Measurements from ENCODE around the gene GATAD2A.

Gene GATAD2A

DNA sequence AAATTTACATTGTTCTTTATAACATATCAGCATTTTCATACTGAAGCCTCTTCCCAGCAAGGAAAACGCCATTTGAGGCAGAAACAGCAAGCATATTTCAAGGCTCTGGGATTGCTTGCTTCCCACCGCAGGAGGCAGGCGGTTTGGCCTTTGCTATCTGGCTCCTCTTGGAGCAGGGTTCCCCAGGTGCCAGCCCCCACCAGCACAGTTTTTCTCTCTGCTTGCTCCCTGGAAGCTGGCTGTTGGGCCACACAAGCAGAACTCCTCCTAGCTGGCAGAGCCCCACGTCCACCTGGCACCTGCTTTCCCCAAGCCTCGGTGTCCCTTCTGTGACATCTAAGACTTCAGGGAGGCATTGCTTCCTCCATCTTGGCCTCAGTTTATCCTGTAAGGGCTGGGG is 16.7 kb downstream of the GATAD2A start:
- FAIRE-seq: no peak

DNA sequence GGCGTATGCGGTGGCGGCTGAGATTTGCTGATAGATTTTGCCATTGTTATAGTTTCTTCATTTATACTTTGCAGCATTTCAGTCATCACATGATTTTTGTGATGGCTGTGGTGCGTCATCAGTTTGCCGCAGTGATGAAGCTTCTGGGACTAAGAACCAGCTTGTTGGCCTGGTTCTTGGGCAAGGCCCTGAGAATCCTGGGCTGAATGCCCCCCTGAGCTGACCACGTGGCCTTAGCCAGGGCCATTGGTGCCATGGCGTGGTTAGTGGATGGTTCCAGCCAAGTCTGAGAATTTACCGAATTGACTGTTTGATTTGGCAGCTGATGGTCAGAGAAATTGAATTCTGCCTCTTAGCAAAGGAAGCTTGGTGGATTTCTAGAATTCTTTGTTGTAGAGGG is 17.8 kb downstream of the GATAD2A start:
- no peak for FAIRE-seq

DNA sequence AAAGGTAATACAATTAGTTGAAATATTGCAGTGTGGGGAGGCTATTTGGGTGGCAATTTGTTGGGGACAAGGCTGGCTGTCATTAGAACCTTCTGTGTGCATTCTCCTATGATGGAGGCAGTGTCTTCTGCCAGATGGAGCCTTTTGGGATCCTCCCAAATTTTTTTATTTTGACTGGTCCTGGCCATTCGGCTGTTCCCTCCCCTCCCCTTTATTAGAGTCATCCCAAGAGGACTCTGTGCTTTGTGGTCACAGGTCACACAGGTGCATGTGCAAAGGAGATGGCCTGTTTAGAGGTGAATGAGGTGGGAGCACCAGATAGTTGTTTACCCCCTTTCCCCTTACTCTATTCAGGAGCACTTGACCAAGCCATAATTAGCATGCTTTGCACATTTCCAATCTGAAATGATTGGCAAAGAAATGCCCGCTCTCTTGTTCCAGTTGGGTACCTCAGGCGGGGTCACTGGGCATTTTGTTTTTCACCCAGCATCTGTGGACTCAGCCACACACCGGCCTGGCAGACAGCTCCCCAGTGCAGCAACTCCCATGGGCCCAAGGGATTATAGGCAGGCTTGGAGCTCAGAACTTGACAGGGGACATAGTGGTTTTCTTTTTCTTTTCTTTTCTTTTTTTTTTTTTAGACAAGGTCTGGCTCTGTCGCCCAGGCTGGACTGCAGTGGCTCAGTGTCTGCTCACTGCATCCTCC is 19.8 kb downstream of the GATAD2A start:
- FAIRE-seq: no peak

DNA sequence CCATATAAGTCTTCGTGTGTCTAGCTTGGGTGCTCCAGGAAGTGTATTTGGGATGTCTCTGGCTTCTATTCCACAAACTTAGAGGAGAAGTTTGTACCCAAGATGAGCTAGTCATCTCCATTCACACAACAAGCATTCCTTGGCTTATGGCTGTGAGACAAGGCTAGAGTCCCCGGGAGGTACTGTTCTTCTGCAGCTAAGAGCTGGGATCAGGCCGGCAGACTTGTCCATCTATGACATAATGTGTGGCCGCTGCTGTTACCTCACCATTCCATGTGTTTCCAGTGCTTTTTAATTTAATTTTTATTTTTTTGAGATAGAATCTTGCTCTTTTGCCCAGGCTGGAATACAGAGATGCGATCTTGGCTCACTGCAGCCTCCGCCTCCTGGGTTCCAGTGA is 20.7 kb downstream of the GATAD2A start:
- no peak for FAIRE-seq

DNA sequence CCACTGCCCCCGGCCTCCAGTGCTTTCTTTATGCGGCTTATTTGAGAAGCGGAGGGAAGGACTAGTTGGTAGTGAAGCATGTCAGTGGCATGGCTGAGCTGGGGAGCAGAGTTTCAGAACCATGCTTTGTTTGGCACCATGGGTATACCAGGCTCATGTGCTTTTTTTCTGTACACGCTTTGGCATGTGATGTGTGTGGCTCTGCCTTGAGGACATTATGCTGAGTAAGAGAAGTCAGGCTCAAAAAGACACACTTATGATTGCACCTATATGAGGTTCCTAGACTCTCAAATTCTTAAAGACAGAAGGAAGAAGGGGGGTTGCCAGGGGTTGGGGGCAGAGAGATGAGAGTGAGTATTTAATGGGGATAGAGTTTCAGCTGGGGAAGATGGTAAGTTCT is 21.3 kb downstream of the GATAD2A start:
- FAIRE-seq: no peak

DNA sequence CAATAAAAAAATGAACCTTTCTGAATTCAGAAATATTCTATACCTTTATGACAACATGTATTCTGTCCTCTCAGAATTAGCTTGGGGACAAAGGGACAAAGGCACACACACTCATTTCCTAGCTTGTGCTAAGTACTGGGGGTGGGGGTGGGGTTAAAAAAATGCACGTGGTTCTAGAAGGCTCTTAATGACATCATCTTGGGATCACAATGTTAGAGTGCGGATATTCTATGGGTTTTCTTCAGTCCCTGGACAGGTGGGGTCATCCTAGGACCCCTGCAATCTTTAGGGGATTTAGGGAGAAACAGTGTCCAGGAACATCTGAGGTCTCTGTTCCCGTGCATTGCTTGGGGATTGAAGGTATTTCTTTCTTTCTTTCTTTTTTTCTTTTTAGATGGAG is 21.8 kb downstream of the GATAD2A start:
- FAIRE-seq: no peak

DNA sequence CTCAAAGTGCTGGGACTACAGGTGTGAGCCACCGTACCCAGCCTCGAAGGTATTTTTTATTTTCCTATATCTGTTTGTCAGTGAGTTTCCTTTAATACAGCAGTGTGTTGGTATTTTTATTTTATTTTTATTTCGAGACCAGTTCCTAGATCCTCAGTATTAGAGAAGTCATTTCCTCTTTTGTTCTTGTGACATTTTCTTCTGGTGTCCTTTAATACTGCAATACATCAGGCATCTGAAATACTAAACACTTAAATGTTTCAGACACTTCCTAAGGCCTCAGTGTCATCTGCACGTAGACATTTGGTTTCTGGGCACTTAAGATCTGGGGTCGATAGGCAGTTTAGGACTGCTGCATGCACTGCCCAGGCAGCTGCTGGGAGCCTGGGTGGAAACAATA is 22.5 kb downstream of the GATAD2A start:
- FAIRE-seq: no peak

DNA sequence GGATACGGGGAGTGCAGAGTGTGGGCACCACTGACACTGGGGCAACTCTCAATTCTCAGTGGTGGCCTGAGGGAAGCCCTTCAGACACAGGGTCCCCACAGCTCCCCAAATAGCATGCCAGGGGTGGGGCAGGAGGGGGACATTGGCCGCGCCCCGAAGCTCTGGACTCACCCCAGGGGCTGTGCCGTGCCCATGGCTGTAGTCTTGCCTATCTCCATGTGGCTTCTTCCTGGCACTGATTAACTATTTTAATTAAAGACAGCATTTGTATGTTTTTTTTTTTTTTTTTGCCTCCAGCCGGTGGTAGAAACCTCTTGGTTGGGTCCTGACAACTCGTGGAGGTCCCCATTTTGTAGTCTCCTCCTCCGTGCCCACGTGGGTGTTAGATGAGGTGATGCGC is 23.3 kb downstream of the GATAD2A start:
- no peak for FAIRE-seq

DNA sequence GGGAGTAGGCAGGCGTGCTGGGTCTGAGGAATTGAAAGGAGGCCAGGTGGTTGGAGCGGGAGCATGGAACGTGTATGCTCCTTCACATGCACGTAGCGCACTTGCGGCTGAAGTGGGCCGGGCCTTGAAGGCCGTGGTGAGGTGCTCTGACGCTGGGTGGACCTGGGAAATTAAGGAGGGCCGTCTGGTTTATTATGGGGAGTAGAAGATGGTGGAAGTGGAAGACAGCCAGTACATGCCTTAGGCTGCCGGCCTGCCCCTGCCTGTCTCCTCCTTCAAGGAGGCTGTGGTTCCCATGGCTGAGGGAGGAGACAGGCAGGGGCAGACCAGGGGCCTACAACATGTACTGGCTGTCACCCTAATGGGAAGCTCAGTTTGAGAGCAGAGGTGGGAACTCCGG is 23.9 kb downstream of the GATAD2A start:
- no peak for FAIRE-seq

DNA sequence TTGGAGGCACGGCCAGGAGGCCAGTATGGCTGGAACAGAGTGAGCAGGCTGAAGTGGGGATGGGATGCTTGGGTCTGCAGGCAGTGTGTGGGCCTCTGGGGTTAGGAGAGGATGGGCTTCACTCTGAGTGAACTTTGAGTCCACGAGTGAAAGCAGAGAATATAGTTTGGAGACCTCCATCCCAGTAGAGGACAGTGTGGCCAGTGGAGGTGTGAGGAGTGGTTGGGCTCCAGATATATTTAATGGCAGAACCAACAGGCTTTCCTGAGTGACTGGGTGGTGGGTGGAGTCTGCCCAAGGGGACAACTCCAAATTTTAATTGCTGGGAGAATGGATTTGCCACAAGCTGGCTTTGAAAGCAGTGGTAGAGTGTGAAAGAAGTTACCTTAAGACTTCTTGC is 27.3 kb downstream of the GATAD2A start:
- no peak for FAIRE-seq

DNA sequence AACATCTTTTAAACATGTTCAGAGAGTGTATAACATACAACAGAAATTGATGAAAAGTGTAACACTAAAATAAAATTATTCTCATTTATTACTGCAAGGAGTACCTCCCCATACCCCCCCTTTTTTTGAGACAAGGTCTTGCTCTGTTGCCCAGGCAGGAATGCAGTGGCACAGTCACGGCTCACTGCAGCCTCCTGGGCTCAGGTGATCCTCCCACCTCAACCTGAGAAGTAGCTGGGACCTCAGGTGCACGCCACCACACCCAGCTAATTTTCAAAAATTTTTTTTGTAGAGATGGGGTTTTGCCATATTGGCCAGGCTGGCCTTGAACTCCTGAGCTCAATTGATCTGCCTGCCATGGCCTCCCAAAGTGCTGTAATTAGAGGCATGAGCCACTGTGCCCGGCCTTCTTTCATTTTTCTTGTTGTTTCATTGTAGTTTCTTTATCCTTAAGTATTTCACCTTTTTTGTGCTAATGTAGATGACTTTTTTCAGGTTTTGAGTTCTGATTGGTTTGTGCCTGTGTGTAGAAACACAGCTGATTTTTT is 28.3 kb downstream of the GATAD2A start:
- no peak for FAIRE-seq

DNA sequence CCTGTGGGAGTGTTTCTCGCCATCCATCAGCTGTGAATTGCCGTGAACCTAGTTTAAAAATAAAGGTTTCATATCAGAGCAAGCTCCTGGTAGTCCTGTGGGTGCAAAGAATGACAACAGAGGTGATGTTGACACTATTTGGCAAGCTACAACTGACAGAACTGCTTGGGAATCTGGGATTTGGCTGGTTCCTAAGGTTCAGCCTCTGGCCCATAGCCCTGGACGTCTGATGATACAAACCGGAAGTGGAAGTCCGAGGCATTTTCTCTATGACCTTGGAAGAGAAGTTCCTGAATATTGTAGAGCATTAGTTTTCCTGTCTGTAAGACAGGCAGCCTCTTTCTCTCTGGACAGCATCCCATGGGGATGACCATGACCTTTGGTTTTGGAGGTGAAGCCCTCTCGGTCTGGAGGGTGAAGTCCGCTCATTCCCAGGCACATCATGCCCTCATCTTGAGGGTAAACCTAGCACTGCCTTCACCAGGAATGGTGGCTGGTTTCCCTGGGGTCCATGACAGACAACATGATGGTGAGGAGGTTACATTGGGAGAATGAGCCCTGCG is 29.1 kb downstream of the GATAD2A start:
- FAIRE-seq: no peak

DNA sequence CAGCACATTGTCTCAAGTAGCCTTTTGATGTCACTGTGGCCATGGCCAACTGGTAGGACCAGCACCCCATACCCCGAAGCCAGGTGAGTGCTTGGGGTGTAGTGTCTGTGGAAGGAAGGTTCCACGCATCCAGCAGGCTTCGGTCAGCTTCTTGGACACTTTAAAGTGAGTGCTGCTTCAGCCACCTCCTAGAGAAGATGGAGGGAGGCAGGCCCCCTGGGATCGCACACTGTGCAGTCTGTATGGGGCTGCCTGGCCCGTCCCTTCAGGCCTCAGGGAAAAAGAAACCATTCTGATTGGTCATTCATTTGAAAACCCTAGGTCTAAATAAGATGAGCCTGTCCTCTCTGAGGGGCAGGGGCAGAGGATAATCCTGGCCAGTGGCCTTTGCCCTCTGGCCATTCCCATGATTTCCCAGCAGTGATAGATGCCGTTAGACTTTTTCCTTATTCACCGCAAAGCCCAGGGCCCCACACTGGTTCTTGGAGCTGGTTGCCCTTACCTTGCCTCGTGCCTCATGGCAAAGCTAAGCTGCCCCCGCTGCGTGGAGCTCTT is 30.7 kb downstream of the GATAD2A start:
- no peak for FAIRE-seq

DNA sequence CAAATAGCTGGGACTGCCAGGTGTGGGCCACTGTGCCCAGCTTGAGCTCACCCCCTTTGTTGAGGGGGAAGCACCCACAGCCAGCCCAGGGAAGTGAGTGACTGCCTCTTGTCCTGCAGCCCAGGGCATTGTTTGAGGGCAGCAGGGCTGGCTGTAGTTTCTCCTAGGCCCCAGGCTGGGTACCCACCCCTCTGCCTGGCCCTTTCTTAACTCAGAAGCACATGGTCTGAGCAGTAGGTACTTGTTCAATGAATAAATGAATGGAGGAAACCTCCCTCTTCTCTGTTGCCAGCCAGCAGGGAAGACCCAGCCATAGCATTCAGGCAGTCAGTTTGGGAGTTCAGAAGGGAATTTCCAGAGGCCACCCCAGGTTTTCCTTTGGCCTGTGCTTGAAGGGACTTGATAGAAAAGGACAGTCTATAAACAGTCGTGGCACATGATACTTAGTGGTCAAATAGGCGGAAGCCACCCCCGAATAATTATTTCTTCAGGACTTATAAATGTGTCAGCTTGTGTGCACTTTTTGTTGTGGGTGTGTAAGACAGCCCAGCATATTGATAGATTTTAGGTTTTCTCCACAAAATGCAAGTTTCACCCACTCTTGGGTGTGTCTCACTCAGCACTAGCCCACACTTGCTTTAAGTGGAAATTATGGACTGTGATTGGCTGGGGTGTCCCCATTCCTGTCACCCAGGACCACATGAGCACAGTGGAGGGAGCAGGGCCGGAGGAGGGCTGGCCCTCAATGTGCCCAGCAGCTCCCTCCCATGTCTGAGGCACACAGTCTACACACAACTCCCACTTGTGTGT is 33.1 kb downstream of the GATAD2A start:
- no peak for FAIRE-seq

DNA sequence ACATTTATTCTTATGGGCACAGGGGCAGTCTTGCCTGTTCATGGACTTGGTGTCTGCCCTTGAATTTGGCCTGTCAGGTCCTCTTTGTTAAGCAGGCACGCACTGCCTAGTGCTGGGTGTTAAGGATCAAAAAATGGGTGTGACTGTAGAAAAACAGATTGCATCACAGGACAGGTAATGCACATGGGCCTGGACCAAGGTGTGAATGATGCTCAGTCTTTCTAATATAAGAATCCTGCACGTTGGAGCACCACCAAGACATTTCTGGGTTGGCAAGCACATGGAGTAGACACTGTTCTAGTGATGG is 33.7 kb downstream of the GATAD2A start:
- FAIRE-seq: no peak

DNA sequence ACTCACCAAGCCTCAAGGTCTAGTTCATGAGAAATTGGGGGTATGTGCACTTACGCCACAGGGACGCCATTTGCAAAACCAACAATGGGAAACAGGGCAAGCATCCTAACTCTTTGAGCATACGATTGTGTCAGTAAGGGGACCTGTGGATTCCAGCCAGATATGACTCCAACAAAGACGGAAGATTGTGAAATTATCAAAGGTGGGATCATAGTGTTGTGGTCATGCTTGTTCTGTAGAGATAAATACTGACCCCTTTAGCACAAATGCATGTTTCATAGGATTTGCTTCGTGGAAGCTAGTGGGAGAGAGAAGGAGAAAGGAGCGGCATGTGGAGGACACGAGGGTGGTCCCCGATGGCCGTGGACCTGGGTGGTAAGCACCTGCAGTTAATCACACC is 37.8 kb downstream of the GATAD2A start:
- FAIRE-seq: no peak

DNA sequence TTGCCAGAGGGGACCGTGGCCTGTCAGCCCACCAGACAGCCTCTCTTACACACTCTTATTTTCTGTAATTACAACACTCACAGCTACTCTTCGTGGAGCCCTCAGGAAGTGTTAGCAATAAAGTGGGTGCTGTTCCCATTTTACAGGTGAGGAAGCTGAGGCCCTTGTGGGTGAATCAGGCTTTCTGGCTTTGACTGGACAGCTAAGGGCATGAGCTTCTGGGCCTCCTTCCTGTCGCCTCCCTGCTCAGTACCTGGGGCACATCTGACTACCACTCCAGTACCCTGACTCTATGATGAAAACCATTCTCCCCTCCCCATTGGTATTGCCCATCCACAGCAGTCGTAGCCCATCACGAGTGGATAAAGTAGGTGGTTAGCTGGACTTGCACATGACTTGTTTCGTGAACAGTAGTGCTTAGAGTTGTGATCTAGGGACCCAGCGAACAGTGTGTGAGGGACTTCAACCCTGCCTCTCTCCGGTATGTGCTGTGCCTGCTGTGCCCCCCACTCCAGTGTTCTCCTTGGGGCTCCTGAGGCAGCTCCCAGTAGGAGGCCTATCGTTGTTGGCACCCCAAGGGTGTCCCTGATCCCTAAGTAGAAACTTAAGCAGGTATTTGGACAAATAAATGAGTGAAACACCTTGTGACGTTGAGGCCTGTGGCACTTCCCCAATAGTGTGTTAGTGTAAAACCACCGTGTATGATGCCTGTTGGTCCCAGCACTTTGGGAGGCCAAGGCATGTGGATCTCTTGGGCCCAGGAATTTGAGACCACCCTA is 38.6 kb downstream of the GATAD2A start:
- FAIRE-seq: no peak

DNA sequence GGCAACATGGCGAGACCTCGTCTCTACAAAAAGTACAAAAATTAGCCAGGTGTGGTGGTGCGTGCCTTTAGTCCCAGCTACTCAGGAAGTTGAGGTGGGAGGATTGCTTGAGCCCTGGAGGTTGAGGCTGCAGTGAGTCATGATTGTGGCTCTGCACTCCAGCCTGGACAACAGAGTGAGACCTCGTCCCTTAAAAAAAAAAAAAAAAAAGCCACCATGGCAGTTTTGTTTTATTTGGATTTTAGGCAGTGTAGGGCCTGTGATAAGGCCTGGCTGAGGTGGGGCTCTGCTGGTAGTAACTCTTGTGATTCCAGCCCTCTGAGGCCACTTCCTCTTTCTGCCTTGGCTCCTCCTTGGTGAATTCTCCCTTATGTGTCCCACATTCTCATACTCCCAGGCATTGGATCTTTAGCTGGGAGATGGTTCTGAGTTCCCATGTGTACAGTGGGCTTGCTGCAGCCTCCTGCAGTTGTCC is 39.2 kb downstream of the GATAD2A start:
- no peak for FAIRE-seq

DNA sequence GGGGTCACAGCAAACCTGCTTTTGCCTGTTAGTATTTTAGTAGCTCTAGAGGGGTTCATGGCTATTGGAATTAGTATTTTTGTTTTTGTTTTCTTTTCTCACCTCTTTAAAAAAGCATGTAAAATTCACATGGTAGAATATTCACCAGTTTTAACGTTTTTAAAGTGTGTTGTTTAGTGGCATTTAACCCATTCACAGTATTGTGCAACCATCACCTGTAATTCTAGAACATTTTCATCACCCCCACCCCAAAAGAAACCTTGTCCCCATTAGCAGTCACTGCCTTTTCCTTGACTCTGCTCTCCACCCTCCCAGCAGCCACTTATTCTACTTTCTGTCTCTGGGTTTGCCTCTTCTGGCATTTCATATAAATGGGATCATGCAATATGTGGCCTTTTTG is 39.8 kb downstream of the GATAD2A start:
- no peak for FAIRE-seq

DNA sequence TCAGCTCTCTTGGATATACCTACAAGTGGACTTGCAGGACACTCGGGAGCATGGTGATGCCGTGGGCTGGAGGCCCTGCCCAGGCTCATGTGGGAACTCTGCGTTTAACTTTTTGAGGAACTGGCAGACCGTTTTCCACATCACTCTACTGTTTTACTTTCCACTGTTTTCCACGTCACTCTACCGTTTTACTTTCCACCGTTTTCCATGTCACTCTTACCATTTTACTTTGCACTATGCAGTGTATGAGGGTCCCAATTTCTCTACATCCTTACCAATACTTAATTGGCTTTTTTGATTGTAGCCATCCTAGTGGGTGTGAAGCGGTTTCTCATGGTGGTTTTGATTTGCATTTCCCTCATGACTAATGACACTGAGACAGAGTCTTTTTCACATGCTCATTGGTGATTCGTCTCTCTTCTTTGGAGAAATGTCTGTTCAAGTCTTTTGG is 40.5 kb downstream of the GATAD2A start:
- no peak for FAIRE-seq

DNA sequence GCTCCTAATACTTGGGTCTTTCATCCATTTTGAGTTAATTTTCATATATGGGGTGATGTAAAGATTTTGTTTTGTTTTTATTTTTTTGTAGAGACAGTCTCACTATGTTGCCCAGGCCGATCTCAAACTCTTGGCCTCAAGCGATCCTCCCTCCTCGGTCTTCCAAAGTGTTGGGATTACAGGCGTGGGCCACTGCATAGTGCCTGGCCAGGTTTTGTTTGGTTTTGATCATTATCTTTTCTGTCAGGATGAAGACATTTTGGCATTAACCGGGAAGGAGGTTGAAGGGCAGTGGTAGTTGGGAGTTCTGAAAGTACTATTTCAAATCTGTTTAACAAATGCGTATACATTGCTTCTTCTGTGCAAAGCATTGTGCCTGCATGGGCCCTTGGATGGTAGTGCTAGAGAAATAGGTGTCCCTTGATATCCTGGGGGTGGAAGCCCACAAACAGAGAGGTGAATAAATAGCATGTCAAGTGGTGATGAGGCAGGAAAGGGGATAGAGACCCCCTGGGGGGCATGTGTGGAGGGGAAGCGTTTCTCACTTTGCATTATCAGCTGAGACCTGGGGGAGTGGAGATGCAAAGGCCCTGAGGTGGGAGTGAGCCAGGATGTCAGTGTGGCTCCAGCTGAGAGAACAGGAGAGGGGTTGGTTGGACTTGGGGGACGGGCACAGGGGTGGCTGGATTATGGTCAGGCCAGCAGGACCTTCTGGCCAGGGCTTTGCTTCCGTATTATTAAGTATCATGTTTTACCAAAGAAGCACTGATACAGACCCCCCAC is 41.4 kb downstream of the GATAD2A start:
- no peak for FAIRE-seq

Measured in colon (tissue), 2 donors.